ENCODE data around the gene INO80B.

INO80B gene

GRCh38 chr2:74454654-74455511 lies at the start of gene INO80B:
Gene INO80B (plus strand): TSS chr2:74455087. CDS start chr2:74455117, 30 bp downstream.
- peaks cover 35% of the 10 kb centered on the region for H3K79me2 ChIP-seq (ENCODE audit: insufficient read depth, low read length)
- H3K4me1 ChIP-seq (ENCODE audit: insufficient read depth, low read length): peaks cover 62% of the 10 kb centered on the region
- peak within 1 kb of the TSS; percentile 95 for H3K4me2 ChIP-seq (ENCODE audit: insufficient read depth, low read length)
- H2AFZ ChIP-seq (ENCODE audit: low read depth, low read length): peak within 1 kb of the TSS; percentile 87
- H3K27ac ChIP-seq (ENCODE audit: low read length): peak within 1 kb of the TSS; percentile 81
- H4K20me1 ChIP-seq (ENCODE audit: insufficient read depth, low read length): no peaks in the 10 kb centered on the region
- ATAC-seq (ENCODE audit: insufficient read depth, low read depth) (peak; percentile 37), DNase-seq (peak; percentile 96)
- peaks cover 4% of the 10 kb centered on the region; the same call in 1 of the 2 replicates for H3K36me3 ChIP-seq (ENCODE audit: insufficient read depth, low read length)
- H3K4me3 ChIP-seq (ENCODE audit: low read depth in 1 of 2, low read length in 2 of 2): peak within 1 kb of the TSS; percentile 54 to 77
- H3K9ac ChIP-seq (ENCODE audit: low read depth, low read length): peak within 1 kb of the TSS; percentile 59
- no peaks in the 10 kb centered on the region for H3K9me3 ChIP-seq (ENCODE audit: insufficient read depth, low read length, severe bottlenecking)
- TF ChIP-seq EZH2 (IDR thresholded peaks at IDR 0.05; ENCODE audit: borderline replicate concordance, low read depth, low read length, severe bottlenecking) (no peak), CTCF (IDR thresholded peaks at IDR 0.05; ENCODE audit: borderline replicate concordance, extremely low read depth, low read length, poor library complexity, severe bottlenecking) (no peak)
- H3K27me3 ChIP-seq (ENCODE audit: insufficient read depth, low read length, poor library complexity): no peaks in the 10 kb centered on the region

- DNase-seq (no peak), ATAC-seq (ENCODE audit: insufficient read depth, low read depth) (no peak)
- no peaks in the 10 kb centered on the region for H3K36me3 ChIP-seq (ENCODE audit: insufficient read depth, low read length)
- no peaks in the 10 kb centered on the region for H3K9me3 ChIP-seq (ENCODE audit: insufficient read depth, low read length, severe bottlenecking)
- H3K4me3 ChIP-seq (ENCODE audit: low read depth in 1 of 2, low read length in 2 of 2): no peak overlapping the region
- no peaks in the 10 kb centered on the region for H4K20me1 ChIP-seq (ENCODE audit: insufficient read depth, low read length)
- H3K4me2 ChIP-seq (ENCODE audit: insufficient read depth, low read length): no peak overlapping the region
- H3K27me3 ChIP-seq (ENCODE audit: insufficient read depth, low read length, poor library complexity): no peaks in the 10 kb centered on the region
- H3K79me2 ChIP-seq (ENCODE audit: insufficient read depth, low read length): no peaks in the 10 kb centered on the region
- H3K9ac ChIP-seq (ENCODE audit: low read depth, low read length): no peak overlapping the region
- no peak overlapping the region for H2AFZ ChIP-seq (ENCODE audit: low read depth, low read length)
- no peaks in the 10 kb centered on the region for H3K4me1 ChIP-seq (ENCODE audit: insufficient read depth, low read length)
- no peak overlapping the region for H3K27ac ChIP-seq (ENCODE audit: low read length)
- TF ChIP-seq CTCF (IDR thresholded peaks at IDR 0.05; ENCODE audit: borderline replicate concordance, extremely low read depth, low read length, poor library complexity, severe bottlenecking): no peak
- no peak for TF ChIP-seq EZH2 (IDR thresholded peaks at IDR 0.05; ENCODE audit: borderline replicate concordance, low read depth, low read length, severe bottlenecking)
Observed at GRCh38 chr2:74406035-74406434, 48.9 kb upstream of the INO80B start.

GRCh38 chr2:74407682-74408081 lies 47.2 kb upstream of the INO80B start:
- no peak for DNase-seq
- H3K27me3 ChIP-seq (ENCODE audit: insufficient read depth, low read length, poor library complexity): no peaks in the 10 kb centered on the region
- no peak overlapping the region for H3K4me2 ChIP-seq (ENCODE audit: insufficient read depth, low read length)
- H3K36me3 ChIP-seq (ENCODE audit: insufficient read depth, low read length): no peaks in the 10 kb centered on the region
- no peak overlapping the region for H3K4me3 ChIP-seq (ENCODE audit: low read depth in 1 of 2, low read length in 2 of 2)
- H3K27ac ChIP-seq (ENCODE audit: low read length): no peak overlapping the region
- no peak for ATAC-seq (ENCODE audit: insufficient read depth, low read depth)
- H4K20me1 ChIP-seq (ENCODE audit: insufficient read depth, low read length): no peaks in the 10 kb centered on the region
- no peaks in the 10 kb centered on the region for H3K9me3 ChIP-seq (ENCODE audit: insufficient read depth, low read length, severe bottlenecking)
- no peaks in the 10 kb centered on the region for H3K79me2 ChIP-seq (ENCODE audit: insufficient read depth, low read length)
- no peak overlapping the region for H3K9ac ChIP-seq (ENCODE audit: low read depth, low read length)
- TF ChIP-seq EZH2 (IDR thresholded peaks at IDR 0.05; ENCODE audit: borderline replicate concordance, low read depth, low read length, severe bottlenecking) (no peak), CTCF (IDR thresholded peaks at IDR 0.05; ENCODE audit: borderline replicate concordance, extremely low read depth, low read length, poor library complexity, severe bottlenecking) (no peak)
- no peaks in the 10 kb centered on the region for H3K4me1 ChIP-seq (ENCODE audit: insufficient read depth, low read length)
- H2AFZ ChIP-seq (ENCODE audit: low read depth, low read length): no peak overlapping the region

All from DND-41 (cell line).